IMR-90 (cell line): Measurements from ENCODE around the gene GBX2. TPM values are rescaled to one million over a fixed set of nuclear protein-coding genes. Genes with fewer than 3 reads are reported as not detected.

Source experiments
- ATAC-seq: fragments of 200-7000 bp; cut with Tn5 transposase; 2 replicates; pipeline ENCODE4 v1.9.1; 2020; ENCODE audit warnings: low read depth, mild to moderate bottlenecking, moderate library complexity
- BruUV-seq: library from RNA; stranded (reverse); fragments of 400-500 nt; replicated peaks from 2 replicates; lab custom pipeline; 2021; lab: Mats Ljungman, UMichigan
- CTCF ChIA-PET: fragments of 300-600 bp; formaldehyde crosslinking; extraction: SDS; loops from one replicate; lab custom pipeline; 2021; ENCODE audit warnings: antibody characterized with exemption; lab: Yijun Ruan, JAX
- POLR2A ChIA-PET: fragments of 300-600 bp; sonication (Branson Sonifier 250); formaldehyde crosslinking; loops from one replicate; lab custom pipeline; 2022; ENCODE audit warnings: antibody characterized with exemption; ENCODE audit not compliant: unreplicated experiment; lab: Charles Lee
- DNase-seq: peaks from one replicate; pipeline ENCODE4 v3.0.0; 2013
- H2AFZ ChIP-seq: replicated peaks from 2 replicates; pipeline ENCODE3; 2013; ENCODE audit warnings: low read length, mild to moderate bottlenecking; ENCODE audit not compliant: poor library complexity
- H2AK5ac ChIP-seq: 2 replicates; pipeline ENCODE4 v1.6.1; 2013; ENCODE audit warnings: low read depth, low read length, inconsistent platforms
- H2AK9ac ChIP-seq: replicated peaks from 2 replicates; pipeline ENCODE3; 2013; ENCODE audit warnings: mild to moderate bottlenecking, low read depth, low read length, moderate library complexity; ENCODE audit not compliant: poor library complexity
- H2BK120ac ChIP-seq: 2 replicates; pipeline ENCODE4 v1.6.1; 2013; ENCODE audit warnings: low read depth, low read length, inconsistent platforms
- H2BK15ac ChIP-seq: 3 replicates; pipeline ENCODE4 v1.6.1; 2013; ENCODE audit warnings: low read depth, low read length, inconsistent platforms
- H2BK20ac ChIP-seq: 2 replicates; pipeline ENCODE4 v1.6.1; 2013; ENCODE audit warnings: low read depth, mild to moderate bottlenecking, inconsistent platforms, low read length, moderate library complexity
- H2BK5ac ChIP-seq: 2 replicates; pipeline ENCODE4 v1.6.1; 2013; ENCODE audit warnings: mild to moderate bottlenecking, low read depth, low read length, inconsistent platforms; ENCODE audit not compliant: poor library complexity, severe bottlenecking
- H3K14ac ChIP-seq: replicated peaks from 2 replicates; pipeline ENCODE4 v1.6.1; 2013; ENCODE audit warnings: low read depth, low read length, inconsistent platforms
- H3K18ac ChIP-seq: 2 replicates; pipeline ENCODE4 v1.6.1; 2013; ENCODE audit warnings: low read depth, low read length, control low read depth
- H3K23ac ChIP-seq: 2 replicates; pipeline ENCODE4 v1.6.1; 2013; ENCODE audit warnings: low read depth, low read length, inconsistent platforms
- H3K27ac ChIP-seq: 2 replicates; pipeline ENCODE4 v1.5.1; 2013; ENCODE audit warnings: mild to moderate bottlenecking, control low read depth, low read length; ENCODE audit not compliant: insufficient read depth
- H3K27me3 ChIP-seq: 2 replicates; pipeline ENCODE4 v1.6.1; 2013; ENCODE audit warnings: low read length; ENCODE audit not compliant: control insufficient read depth, insufficient read depth
- H3K36me3 ChIP-seq: 2 replicates; pipeline ENCODE4 v1.6.1; 2013; ENCODE audit warnings: low read length, mixed read lengths; ENCODE audit not compliant: control insufficient read depth, insufficient read depth
- H3K4ac ChIP-seq: 2 replicates; pipeline ENCODE4 v1.6.1; 2013; ENCODE audit warnings: low read depth, low read length, inconsistent platforms
- H3K4me1 ChIP-seq: 2 replicates; pipeline ENCODE4 v1.6.1; 2013; ENCODE audit warnings: low read length, mixed read lengths; ENCODE audit not compliant: control insufficient read depth, insufficient read depth
- H3K4me2 ChIP-seq: 2 replicates; pipeline ENCODE4 v1.6.1; 2013; ENCODE audit warnings: low read depth, mild to moderate bottlenecking, control low read depth, low read length, moderate library complexity
- H3K4me3 ChIP-seq: 2 replicates; pipeline ENCODE4 v1.5.1; 2013; ENCODE audit warnings: low read depth, mild to moderate bottlenecking, control low read depth, low read length, moderate library complexity; ENCODE audit not compliant: insufficient read depth
- H3K56ac ChIP-seq: 2 replicates; pipeline ENCODE4 v1.6.1; 2013; ENCODE audit warnings: low read length, inconsistent platforms; ENCODE audit not compliant: insufficient read depth; ENCODE audit errors: extremely low read depth
- H3K79me1 ChIP-seq, 2 experiments: 2 replicates each; pipeline ENCODE4 v1.6.1; 2013; ENCODE audit warnings: low read length in 2 of 2, inconsistent platforms in 1 of 2, low read depth in 1 of 2
- H3K9ac ChIP-seq: 2 replicates; pipeline ENCODE4 v1.6.1; 2013; ENCODE audit warnings: low read depth, low read length, control low read depth
- H3K9me1 ChIP-seq: 2 replicates; pipeline ENCODE4 v1.6.1; 2013; ENCODE audit warnings: low read length, inconsistent platforms; ENCODE audit not compliant: insufficient read depth
- H3K9me3 ChIP-seq: 2 replicates; pipeline ENCODE4 v1.6.1; 2013; ENCODE audit warnings: low read length; ENCODE audit not compliant: control insufficient read depth, insufficient read depth
- H4K20me1 ChIP-seq: 2 replicates; pipeline ENCODE4 v1.6.1; 2013; ENCODE audit warnings: low read length, inconsistent platforms; ENCODE audit not compliant: insufficient read depth
- H4K5ac ChIP-seq: 2 replicates; pipeline ENCODE4 v1.6.1; 2013; ENCODE audit warnings: mild to moderate bottlenecking, low read depth, low read length, control low read depth
- H4K8ac ChIP-seq, 2 experiments: 2 replicates each; pipeline ENCODE4 v1.6.1; 2013; ENCODE audit warnings: low read depth in 2 of 2, low read length in 2 of 2, control low read depth in 1 of 2, inconsistent platforms in 1 of 2
- H4K91ac ChIP-seq: 2 replicates; pipeline ENCODE4 v1.6.1; 2013; ENCODE audit warnings: low read depth, low read length, inconsistent platforms; ENCODE audit not compliant: insufficient read depth
- BHLHE40 ChIP-seq: fragments of 150-350 bp; IDR thresholded peaks from 2 replicates; pipeline ENCODE4 v1.6.1; 2016; ENCODE audit warnings: mild to moderate bottlenecking, low read depth, low read length
- CEBPB ChIP-seq: IDR thresholded peaks from 2 replicates; pipeline ENCODE4 v1.6.1; 2012; ENCODE audit warnings: low read depth, low read length, improper control_type of control experiment
- CHD1 ChIP-seq: IDR thresholded peaks from 2 replicates; pipeline ENCODE4 v1.6.1; 2012; ENCODE audit warnings: low read depth, low read length, improper control_type of control experiment
- CTCF ChIP-seq: conservative IDR thresholded peaks from 2 replicates; pipeline ENCODE4 v1.5.1; 2012; ENCODE audit warnings: mild to moderate bottlenecking, low read depth, low read length, improper control_type of control experiment
- ELK1 ChIP-seq: fragments of 150-350 bp; IDR thresholded peaks from 2 replicates; pipeline ENCODE4 v1.6.1; 2016; ENCODE audit warnings: low read depth, mild to moderate bottlenecking, low read length, moderate library complexity, borderline replicate concordance
- FOS ChIP-seq: fragments of 150-350 bp; IDR thresholded peaks from 2 replicates; pipeline ENCODE4 v1.6.1; 2016; ENCODE audit warnings: low read depth, low read length
- MAFK ChIP-seq: IDR thresholded peaks from 2 replicates; pipeline ENCODE4 v1.6.1; 2012; ENCODE audit warnings: low read depth, low read length, improper control_type of control experiment
- MAZ ChIP-seq: IDR thresholded peaks from 2 replicates; pipeline ENCODE4 v1.6.1; 2012; ENCODE audit warnings: low read depth, mild to moderate bottlenecking, low read length, improper control_type of control experiment, moderate library complexity, borderline replicate concordance
- MXI1 ChIP-seq: IDR thresholded peaks from 2 replicates; pipeline ENCODE4 v1.6.1; 2012; ENCODE audit warnings: low read depth, mild to moderate bottlenecking, low read length, moderate library complexity, borderline replicate concordance
- NFE2L2 ChIP-seq: fragments of 150-350 bp; IDR thresholded peaks from 2 replicates; pipeline ENCODE4 v1.6.1; 2016; ENCODE audit warnings: low read depth, mild to moderate bottlenecking, low read length
- POLR2A ChIP-seq: IDR thresholded peaks from 2 replicates; pipeline ENCODE4 v1.6.1; 2012; ENCODE audit warnings: mild to moderate bottlenecking, low read depth, low read length
- RAD21 ChIP-seq: IDR thresholded peaks from 2 replicates; pipeline ENCODE4 v1.6.1; 2012; ENCODE audit warnings: low read length, improper control_type of control experiment
- RCOR1 ChIP-seq: IDR thresholded peaks from 2 replicates; pipeline ENCODE4 v1.6.1; 2012; ENCODE audit warnings: mild to moderate bottlenecking, low read length, improper control_type of control experiment; ENCODE audit not compliant: insufficient replicate concordance
- RFX5 ChIP-seq: IDR thresholded peaks from 2 replicates; pipeline ENCODE4 v1.8.0; 2012; ENCODE audit warnings: low read depth, mild to moderate bottlenecking, low read length, moderate library complexity
- SMC3 ChIP-seq: fragments of 150-350 bp; IDR thresholded peaks from 2 replicates; pipeline ENCODE4 v1.6.1; 2016; ENCODE audit warnings: low read depth, mild to moderate bottlenecking, antibody characterized with exemption, low read length, moderate library complexity
- USF2 ChIP-seq: fragments of 150-350 bp; IDR thresholded peaks from 2 replicates; pipeline ENCODE4 v1.6.1; 2017; ENCODE audit warnings: mild to moderate bottlenecking, antibody characterized with exemption, low read length, low read depth
- WGBS, 2 experiments: methylation state at CpG; one replicate each; pipeline versions ENCODE4 v1.1.5 to v1.1.7; 2013; ENCODE audit warnings: missing lambda C conversion rate in 2 of 2; ENCODE audit not compliant: insufficient read length in 1 of 2; ENCODE audit errors: extremely low coverage in 2 of 2; 5-methylcytosine and 5-hydroxymethylcytosine counted together
- dilution Hi-C: fragments of 300-500 bp; cut with HindIII; formaldehyde crosslinking; loops from one replicate; pipeline ENCODE4 v1.14.3; 2018; ENCODE audit warnings: low sequenced_read_pairs; ENCODE audit not compliant: unreplicated experiment
- in situ Hi-C: fragments of 300-500 bp; cut with MboI; formaldehyde crosslinking; loops from 3 replicates; pipeline ENCODE4 v1.14.3; 2019; ENCODE audit warnings: low sequenced_read_pairs, inconsistent platforms, mixed read lengths
- intact Hi-C: fragments of 100-400 bp; cut with micrococcal nuclease; formaldehyde crosslinking; loops from 2 replicates; pipeline ENCODE4 v1.10.0; 2022
- polyA plus RNA-seq, 3 experiments: library from polyadenylated mRNA; depleted of rRNA; stranded (reverse); fragments of >200 nt; gene quantifications; 2 replicates each; pipeline ENCODE4 v1.2.3, GENCODE V29; 2012; ENCODE audit warnings: low replicate concordance in 1 of 3
- total RNA-seq: library from RNA; depleted of rRNA; stranded (reverse); fragments of >200 nt; gene quantifications from 2 replicates; pipeline ENCODE4 v1.2.3, GENCODE V29; 2012

GBX2 gene
- total and polyA plus RNA-seq, 2 of the 4 experiments (the other 2 are of a cell fraction), result 0.10 TPM; not detected in 1

GRCh38 chr2:236131073-236131692, 37.0 kb downstream of the GBX2 start:
- no CpG with 5 or more reads among the region's 10 CpGs for WGBS, 2 experiments

More at GRCh38 chr2:236131073-236131692, 37.0 kb downstream of the GBX2 start:
- Histone ChIP-seq H4K8ac (no peak overlapping the region), H3K4me2 (no peak overlapping the region), H3K56ac (no peak overlapping the region), H4K5ac (no peak overlapping the region), H4K20me1 (no peaks in the 10 kb centered on the region), H3K9me3 (no peaks in the 10 kb centered on the region), H3K27ac (no peak overlapping the region), H3K27me3 (no peaks in the 10 kb centered on the region), H2AK9ac (no peak overlapping the region), H2BK120ac (no peak overlapping the region), H3K79me1 (no peaks in the 10 kb centered on the region), H3K23ac (no peak overlapping the region), H3K4me1 (no peaks in the 10 kb centered on the region), H2BK15ac (no peak overlapping the region), H3K9ac (no peak overlapping the region), H4K91ac (no peak overlapping the region), H2BK5ac (no peak overlapping the region), H2AK5ac (no peak overlapping the region), H3K18ac (no peak overlapping the region), H3K36me3 (no peaks in the 10 kb centered on the region), H3K14ac (no peak overlapping the region), H2BK20ac (no peak overlapping the region), H3K4ac (no peak overlapping the region), H3K9me1 (no peaks in the 10 kb centered on the region; the same call in 1 of the 2 replicates), H3K4me3 (no peak overlapping the region), H2AFZ (no peak overlapping the region)
- POLR2A ChIA-PET, result no interaction called here
- intact Hi-C loops (no loop called here), in situ Hi-C loops (no loop called here), dilution Hi-C loops (no loop called here)
- TF ChIP-seq MAZ (no peak), FOS (no peak), MAFK (no peak), RAD21 (no peak), BHLHE40 (no peak), ELK1 (no peak), CTCF (no peak), CEBPB (no peak), USF2 (no peak), POLR2A (no peak), RCOR1 (no peak), SMC3 (no peak), CHD1 (no peak), NFE2L2 (no peak), RFX5 (no peak), MXI1 (no peak)
- CTCF ChIA-PET, result no interaction called here
- DNase-seq (no peak), ATAC-seq (no peak)
- BruUV-seq, result no TSS peak
